Upper lobe of left lung (tissue), 4 donors: ENCODE results near the gene FGF14.

Experiments used
- CTCF ChIP-seq, 6 experiments: fragments of 450-650 bp in 4 of 6; fragments of 200-600 bp in 2 of 6; sonication (generic) in 2 of 6; IDR thresholded peaks; one replicate each; pipeline ENCODE4 v1.5.1; 2016 to 2019; ENCODE audit warnings: antibody characterized with exemption in 6 of 6
- EP300 ChIP-seq, 4 donors: sonication (generic); formaldehyde crosslinking; IDR thresholded peaks; one replicate each; pipeline ENCODE4 v1.5.1; 2017; ENCODE audit warnings: antibody characterized with exemption in 4 of 4, control low read depth in 2 of 4
- POLR2AphosphoS5 ChIP-seq, 2 donors: sonication (generic); formaldehyde crosslinking; IDR thresholded peaks; one replicate each; pipeline ENCODE4 v1.5.1; 2017; ENCODE audit warnings: antibody characterized with exemption in 2 of 2

GRCh38 chr13:102280366-102280765, 121.5 kb downstream of the FGF14 start:
- TF ChIP-seq POLR2AphosphoS5 (IDR thresholded peaks at IDR 0.05) (no peak), CTCF (IDR thresholded peaks at IDR 0.05) (no peak), EP300 (IDR thresholded peaks at IDR 0.05) (no peak)
